Bronchial epithelial cell (primary cell): ENCODE data around the gene WHRN. TPM values are rescaled to one million over a fixed set of nuclear protein-coding genes. Genes with fewer than 3 reads are reported as not detected.

Experiments used
- DNase-seq: peaks from one replicate; pipeline ENCODE4 v3.0.0-alpha.2; 2010; ENCODE audit warnings: low read depth
- FAIRE-seq: peaks from 2 replicates; lab custom pipeline; 2011; peaks lifted over from hg19 to GRCh38; lab: Jason Lieb, UNC
- H3K27me3 ChIP-seq: 2 replicates; pipeline ENCODE4 v1.5.1; 2011; ENCODE audit warnings: low read length; ENCODE audit not compliant: control insufficient read depth, insufficient read depth
- H3K36me3 ChIP-seq: 2 replicates; pipeline ENCODE4 v1.5.1; 2011; ENCODE audit warnings: low read length; ENCODE audit not compliant: control insufficient read depth, insufficient read depth
- H3K4me3 ChIP-seq: 2 replicates; pipeline ENCODE4 v1.5.1; 2011; ENCODE audit warnings: mild to moderate bottlenecking, low read depth, low read length, control low read depth
- CTCF ChIP-seq: IDR thresholded peaks from 2 replicates; pipeline ENCODE4 v1.5.1; 2011; ENCODE audit warnings: mild to moderate bottlenecking, moderate library complexity, low read length, control low read depth, inconsistent platforms; ENCODE audit not compliant: insufficient read depth, severe bottlenecking
- total RNA-seq: library from RNA; depleted of rRNA; stranded (reverse); fragments of >200 nt; gene quantifications from 2 replicates; pipeline ENCODE4 v1.2.1, GENCODE V29; 2014

The WHRN gene
- total RNA-seq, 1 donor from 2014 or later = 0.53 TPM

GRCh38 chr9:114431003-114431402, 74.3 kb downstream of the WHRN start:
- Histone ChIP-seq H3K36me3 (no peaks in the 10 kb centered on the region), H3K27me3 (peaks cover 2% of the 10 kb centered on the region), H3K4me3 (no peak overlapping the region)
- FAIRE-seq = no peak
- DNase-seq = no peak
- TF ChIP-seq CTCF = no peak

- DNase-seq = peak; percentile 28
- FAIRE-seq = no peak
- H3K4me3 ChIP-seq = no peak overlapping the region
- H3K36me3 ChIP-seq = no peaks in the 10 kb centered on the region
- H3K27me3 ChIP-seq = peaks cover 2% of the 10 kb centered on the region
- no peak for TF ChIP-seq CTCF
These were observed 74.8 kb downstream of the WHRN start for GRCh38 chr9:114430457-114430856.

GRCh38 chr9:114429488-114429887, 75.8 kb downstream of the WHRN start:
- Histone ChIP-seq H3K27me3 (peaks cover 2% of the 10 kb centered on the region), H3K4me3 (no peak overlapping the region), H3K36me3 (no peaks in the 10 kb centered on the region)
- no peak for FAIRE-seq
- TF ChIP-seq CTCF = no peak
- no peak for DNase-seq

GRCh38 chr9:114428466-114428865, 76.8 kb downstream of the WHRN start:
- DNase-seq = no peak
- Histone ChIP-seq H3K36me3 (no peaks in the 10 kb centered on the region), H3K4me3 (no peak overlapping the region), H3K27me3 (peaks cover 2% of the 10 kb centered on the region)
- TF ChIP-seq CTCF = no peak
- FAIRE-seq = no peak

GRCh38 chr9:114427644-114428043, 77.6 kb downstream of the WHRN start:
- no peak for FAIRE-seq

More at GRCh38 chr9:114427644-114428043, 77.6 kb downstream of the WHRN start:
- Histone ChIP-seq H3K36me3 (no peaks in the 10 kb centered on the region), H3K4me3 (no peak overlapping the region), H3K27me3 (peaks cover 2% of the 10 kb centered on the region)
- DNase-seq = no peak
- TF ChIP-seq CTCF = no peak
